Left colon (tissue), 2 donors: ENCODE measurements around the gene NF1. TPM values are rescaled to one million over a fixed set of nuclear protein-coding genes. Genes with fewer than 3 reads are reported as not detected.
A peak's percentile ranks its signal among the peaks of the same experiment; 100 is the strongest.

Experiments
- ATAC-seq: fragments of 200-7000 bp; cut with Tn5 transposase; one replicate; pipeline ENCODE4 v1.9.1; 2020; ENCODE audit warnings: mild to moderate bottlenecking, moderate library complexity
- DNase-seq, 2 donors: peaks; one replicate each; pipeline ENCODE4 v3.0.0-alpha.2; 2020
- intact Hi-C, 2 donors: fragments of 100-400 bp; cut with DNase I in 1 of 2; cut with micrococcal nuclease in 1 of 2; formaldehyde crosslinking; loops; one replicate each; pipeline versions ENCODE4 v1.11.2 to v1.14.0; 2022; cut with DNase I, micrococcal nuclease
- microRNA-seq, 2 donors: library from miRNA; unstranded; fragments of <30 nt; microRNA quantifications; one replicate each; pipeline versions ENCODE4 v1.1.0 to v1.2.0, GENCODE V29; 2020
- total RNA-seq, 2 donors: library from RNA; stranded (reverse); fragmentation: NEBNext Ultra II Directional; extraction: Animal tissue kit (Norgen Biotek cat#: 25700); gene quantifications; one replicate each; pipeline ENCODE4 v1.2.1, GENCODE V29; 2021
- donor health status: DM: no; HTN: no; CAD: no.
- donor health status: DM: yes; HTN: yes; CAD: no.

The NF1 gene
- total RNA-seq, 2 donors from 2014 or later: 48.9 to 61.4 TPM

DNA sequence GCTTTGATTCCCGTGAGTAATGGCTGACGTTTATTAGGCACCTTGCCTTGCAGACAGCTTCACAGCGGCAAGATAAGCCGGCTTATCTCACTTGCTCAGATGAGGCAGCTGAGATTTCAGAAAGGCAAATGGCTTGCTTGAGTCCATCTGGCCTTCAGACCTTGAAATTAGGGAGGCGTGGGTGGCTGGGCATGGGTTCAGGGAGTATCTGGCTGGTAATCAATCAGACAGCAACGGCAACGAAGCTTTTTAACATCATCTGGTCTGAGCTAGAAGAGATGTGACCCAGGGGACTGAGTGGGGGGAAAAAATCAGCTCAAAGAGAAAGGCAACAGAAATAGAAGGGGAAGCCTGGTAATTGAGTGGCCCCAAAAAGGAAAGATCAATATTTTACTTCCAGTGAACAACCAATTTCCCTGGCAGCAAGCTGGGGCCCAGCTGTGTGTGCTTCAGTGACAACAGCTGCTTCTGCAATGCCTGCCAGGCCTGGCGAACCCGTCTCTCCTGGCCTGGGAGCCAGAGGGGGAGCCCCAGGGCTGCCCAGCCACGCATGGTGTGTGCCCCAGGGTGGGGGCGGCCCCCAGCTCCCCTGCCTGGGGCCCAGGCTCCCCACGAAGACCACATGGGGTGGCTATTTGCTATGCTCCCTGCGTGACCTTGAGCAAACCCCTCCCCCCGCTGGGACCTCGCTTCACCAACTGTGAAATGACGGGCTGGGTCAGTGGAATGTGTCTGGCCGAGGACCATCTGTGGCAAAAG, 330.7 kb downstream of the NF1 start:
- DNase-seq: no peak
- intact Hi-C loops: no loop called here

More for the DNA sequence above, 330.7 kb downstream of the NF1 start:
- peak; percentile 19 for ATAC-seq

Small RNA genes lying within 50 kb of the gene (microRNA-seq; reads per million reads assigned to microRNA genes)
- gene MIR4733: 0 to 0.53 reads per million in 2 donors

Other genes with a start within 250 kb of the NF1 start
- 10 to 100 TPM; 11.8 to 17.8 TPM for gene TEFM, start 188.7 kb upstream of the NF1 start, total RNA-seq
- 10 to 100 TPM in 1 of 2 donors, 1 to 10 TPM in 1; 6.2 to 14.4 TPM for gene ADAP2, start 173.0 kb upstream of the NF1 start, total RNA-seq
- gene RNF135, start 123.9 kb upstream of the NF1 start, total RNA-seq: 10 to 100 TPM; 19.2 to 27.0 TPM
- gene OMG, start 202.3 kb downstream of the NF1 start, total RNA-seq: under 1 TPM in 1 of 2 donors, not detected in 1; 0.50 TPM
- 1 to 10 TPM; 3.7 to 8.7 TPM for gene EVI2B, start 219.1 kb downstream of the NF1 start, total RNA-seq
- gene EVI2A, start 226.6 kb downstream of the NF1 start, total RNA-seq: 1 to 10 TPM in 1 of 2 donors, under 1 TPM in 1; 0.98 to 3.4 TPM